NCI-H1092 treated with DMSO at 0.1 percent for 48 hours (cell line): ENCODE measurements around the gene TTC12.

ENCODE experiments used
- DNase-seq: peaks from one replicate; lab custom pipeline; 2025; lab: John Stamatoyannopoulos, UW

The TTC12 gene

DNA sequence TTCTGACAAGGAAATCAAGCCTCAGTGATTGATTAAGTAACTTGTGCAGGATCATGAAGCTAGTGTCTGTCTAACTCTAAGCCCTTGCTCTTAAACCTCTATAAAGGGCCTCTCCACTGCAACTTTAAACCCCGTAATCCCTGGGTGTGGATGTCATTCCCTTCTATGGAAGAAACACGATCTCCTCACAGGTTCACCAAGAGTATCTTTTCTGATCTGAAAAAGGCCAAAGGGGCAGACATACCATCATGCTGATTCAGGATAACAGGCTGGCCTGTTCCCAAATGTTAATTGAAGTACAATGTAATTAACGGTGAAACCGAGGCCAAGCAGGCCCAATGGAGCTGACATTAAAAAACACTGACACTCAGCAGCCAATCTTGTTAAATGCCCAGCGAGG, 17.1 kb downstream of the TTC12 start:
- DNase-seq: peak; percentile 9

- DNase-seq: no peak
Measured at GRCh38 chr11:113332023-113332422, 17.6 kb downstream of the TTC12 start.

GRCh38 chr11:113332638-113333329, 18.4 kb downstream of the TTC12 start:
- no peak for DNase-seq

DNA sequence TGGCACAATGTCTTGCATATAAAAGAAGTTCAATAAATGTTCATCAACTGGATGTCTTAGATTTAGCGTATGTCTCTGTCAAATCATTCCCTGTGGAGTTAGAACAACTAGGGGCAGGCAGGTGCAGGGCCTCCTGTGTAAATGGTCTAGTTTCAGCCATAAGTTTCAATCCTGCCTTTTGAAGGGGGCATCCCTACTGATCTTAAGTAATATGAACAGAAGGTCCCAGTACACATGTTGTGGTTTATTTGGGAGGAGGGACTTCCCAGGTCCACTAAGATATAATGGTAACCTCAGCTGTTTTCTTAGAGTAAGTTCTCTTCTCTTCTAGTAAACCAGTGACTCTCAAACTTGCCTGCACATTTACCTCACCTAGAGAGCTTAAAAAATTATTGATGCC, 19.8 kb downstream of the TTC12 start:
- DNase-seq: no peak

DNA sequence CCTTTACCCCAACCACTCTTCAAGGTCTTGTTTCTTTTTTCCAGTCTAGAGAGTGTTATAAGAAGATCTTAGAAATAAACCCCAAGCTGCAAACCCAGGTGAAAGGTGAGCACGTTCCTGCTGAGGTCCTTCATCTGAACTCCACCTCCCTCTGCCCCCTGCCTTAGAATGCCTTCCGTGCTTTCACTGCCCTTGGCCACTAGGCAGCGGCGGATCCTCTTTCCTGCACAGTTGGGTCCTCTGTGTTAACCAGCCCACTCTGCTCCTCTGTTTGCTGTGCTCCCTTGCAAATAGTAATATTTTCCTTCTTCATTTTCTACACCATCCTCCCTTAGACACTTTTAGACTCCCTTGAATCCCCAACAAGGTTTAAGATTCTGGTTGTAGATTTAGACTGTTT, 24.3 kb downstream of the TTC12 start:
- peak; percentile 31 for DNase-seq

DNA sequence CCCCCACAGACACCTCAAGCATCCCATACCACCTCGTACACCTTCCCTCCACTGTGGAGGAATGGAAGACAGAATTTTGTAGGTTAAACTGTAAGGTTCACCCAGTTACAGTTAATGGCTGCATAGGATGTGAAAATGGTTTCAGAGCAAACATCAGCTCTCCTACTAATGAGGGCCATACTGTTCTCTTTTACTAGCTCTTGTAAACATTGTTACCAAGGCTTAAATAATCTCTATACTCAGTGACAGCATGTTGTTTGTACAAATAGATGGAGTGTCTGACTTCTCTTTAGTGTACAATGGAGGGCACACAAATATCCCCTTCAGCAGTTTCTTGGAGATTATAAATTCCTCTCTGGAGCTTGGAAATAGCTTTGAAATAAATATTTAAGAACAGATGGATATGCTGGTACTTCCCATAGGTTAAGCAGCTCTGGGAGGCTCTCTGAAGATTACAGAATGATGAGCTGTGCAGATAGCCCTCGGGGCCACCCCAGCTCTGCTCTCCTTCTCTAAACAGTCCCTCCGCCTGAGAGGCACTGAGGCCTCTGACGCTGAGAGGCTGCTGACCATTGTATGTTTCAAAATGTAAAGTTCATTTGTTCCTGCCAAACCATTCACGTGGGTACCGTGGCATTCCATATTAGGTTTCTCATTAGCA, 25.7 kb downstream of the TTC12 start:
- DNase-seq: peak; percentile 67

DNA sequence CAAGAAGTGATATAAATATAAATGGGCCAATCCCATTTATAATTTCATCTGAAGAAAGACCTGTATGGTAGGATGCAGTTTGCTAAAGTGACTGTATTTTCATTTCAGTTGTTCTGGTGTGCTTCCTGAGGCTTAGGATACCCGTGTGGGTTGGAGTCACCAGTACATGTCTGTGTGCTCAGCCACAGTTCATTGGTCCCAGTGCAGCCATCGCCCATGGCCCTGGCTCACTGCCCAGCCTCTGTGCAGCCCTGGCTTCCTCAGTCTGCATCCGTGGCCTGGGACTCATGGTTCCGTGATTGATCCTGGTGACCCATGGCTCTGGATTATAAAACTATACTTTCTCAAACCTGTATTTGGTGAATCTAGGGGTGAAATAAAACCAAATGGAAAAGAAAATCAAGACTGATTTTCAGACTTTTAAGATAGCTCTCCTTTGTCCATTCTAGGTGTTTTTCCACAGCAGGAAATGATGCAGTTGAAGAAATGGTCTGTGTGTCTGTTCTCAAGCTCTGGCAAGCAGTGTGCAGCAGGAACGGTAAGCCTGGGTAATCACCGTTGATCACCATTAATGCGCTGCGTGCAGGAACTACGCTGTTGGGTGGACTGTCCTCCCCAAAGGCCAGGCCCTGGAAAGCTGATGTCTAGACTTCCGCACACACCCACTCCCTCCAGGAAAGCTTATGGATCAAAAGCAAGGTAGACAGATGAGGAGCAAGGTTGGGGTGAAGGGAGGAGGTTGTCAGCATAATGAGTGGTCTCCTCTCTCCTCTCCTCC, 27.2 kb downstream of the TTC12 start:
- peak; percentile 66 for DNase-seq

DNA sequence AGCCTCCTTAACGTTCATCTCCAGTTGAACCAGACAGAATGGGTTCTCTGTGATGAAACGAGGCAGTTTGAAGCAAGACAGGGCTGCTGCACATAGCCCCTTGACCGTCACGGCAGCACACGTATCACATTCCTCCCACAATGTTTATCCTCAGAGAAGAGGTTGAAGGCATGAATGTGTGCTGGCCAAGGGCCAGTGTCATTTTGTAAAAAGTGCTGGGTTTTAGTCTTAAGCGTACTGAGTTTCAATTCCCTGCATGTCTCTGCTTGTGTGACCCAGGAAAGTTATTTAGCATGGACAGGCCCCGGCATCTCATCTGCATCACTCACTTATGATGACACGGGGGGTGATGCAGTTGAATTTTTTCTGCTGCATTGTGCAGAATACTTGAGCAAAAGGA, 31.6 kb downstream of the TTC12 start:
- peak; percentile 39 for DNase-seq

DNA sequence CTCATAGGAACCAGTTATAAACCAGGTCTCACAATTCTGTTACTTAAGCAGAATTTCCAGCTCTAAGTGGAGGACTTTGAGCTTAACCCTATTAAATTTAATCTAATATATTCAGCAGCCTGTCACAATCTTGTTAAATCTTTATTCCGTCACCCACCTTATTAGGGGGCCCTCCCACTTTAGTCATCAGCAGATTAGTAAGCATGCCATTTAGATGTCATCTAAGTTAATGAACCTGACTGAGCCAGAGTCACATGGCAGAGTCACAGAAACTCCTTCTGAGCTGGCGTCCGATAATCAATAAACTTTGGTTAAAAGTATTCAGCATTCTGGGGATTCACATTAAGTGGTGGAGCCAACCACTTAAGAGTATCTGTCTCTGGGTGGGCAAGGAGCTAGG, 35.1 kb downstream of the TTC12 start:
- no peak for DNase-seq

DNA sequence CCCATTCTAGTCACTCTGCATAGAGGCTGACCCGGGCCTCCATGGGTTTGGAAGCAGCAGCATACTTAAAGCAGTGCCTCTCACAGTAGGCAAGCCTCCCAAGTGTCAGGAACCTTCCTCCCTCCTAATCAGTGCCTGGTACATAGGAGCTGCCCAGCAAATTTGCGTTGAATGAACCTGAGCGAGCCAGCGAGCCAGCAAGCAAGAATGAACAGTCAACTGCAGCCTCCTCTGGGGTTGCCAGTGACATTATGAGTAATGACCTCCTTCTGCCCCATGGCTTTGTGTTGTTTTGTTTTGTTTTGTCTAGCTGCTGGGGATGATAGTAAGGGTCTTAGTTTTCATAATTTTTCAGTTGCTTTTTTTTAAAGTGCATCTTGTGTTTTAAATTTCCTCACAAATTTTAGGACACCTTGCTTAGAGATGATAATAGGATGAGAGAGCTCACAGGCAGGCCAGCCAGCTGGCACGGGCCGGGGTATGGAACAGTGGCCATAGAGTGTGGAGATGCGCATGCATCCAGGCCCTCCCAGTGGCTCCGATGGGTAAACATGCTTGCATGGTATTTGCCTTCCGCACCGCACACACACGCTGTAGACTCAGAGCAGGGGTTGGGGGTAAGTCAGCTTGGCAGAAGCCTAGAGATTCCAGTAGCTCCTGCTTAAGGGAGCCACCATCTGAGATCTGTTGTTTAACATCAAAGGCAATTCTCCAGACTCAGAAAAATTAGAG, 36.1 kb downstream of the TTC12 start:
- DNase-seq: peak; percentile 85

- DNase-seq: peak; percentile 92
Measured at GRCh38 chr11:113351068-113351450, 36.7 kb downstream of the TTC12 start.

GRCh38 chr11:113351480-113351879, 37.1 kb downstream of the TTC12 start:
- no peak for DNase-seq

GRCh38 chr11:113356203-113356602, 41.8 kb downstream of the TTC12 start:
- DNase-seq: no peak

- no peak for DNase-seq
Measured at GRCh38 chr11:113363406-113363805, 49.0 kb downstream of the TTC12 start.

- DNase-seq: no peak
Measured at GRCh38 chr11:113363996-113364641, 49.7 kb downstream of the TTC12 start.

GRCh38 chr11:113365895-113366294, 51.5 kb downstream of the TTC12 start:
- no peak for DNase-seq

- no peak for DNase-seq
Measured at GRCh38 chr11:113369411-113369810, 55.0 kb downstream of the TTC12 start.

- DNase-seq: no peak
Measured at GRCh38 chr11:113370634-113371033, 56.3 kb downstream of the TTC12 start.

DNA sequence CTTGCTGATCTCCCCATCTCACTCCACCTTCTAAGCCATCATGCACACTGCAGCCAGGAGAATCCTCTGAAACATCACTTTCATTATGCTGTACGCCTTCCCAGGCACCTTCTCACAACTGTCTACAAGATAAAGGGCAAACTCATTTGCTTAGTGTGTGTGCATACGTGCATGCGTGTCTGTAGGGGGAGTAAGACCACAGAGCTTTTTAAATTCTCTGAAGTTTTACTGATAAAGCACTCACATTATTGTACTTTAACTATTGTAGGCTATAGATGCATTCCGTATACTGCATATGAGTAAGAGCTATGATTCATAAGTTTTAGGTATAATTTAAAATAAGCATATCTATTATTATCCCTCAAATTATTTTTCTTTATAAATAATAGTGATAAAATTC, 57.9 kb downstream of the TTC12 start:
- DNase-seq: no peak

- no peak for DNase-seq
Measured at GRCh38 chr11:113373306-113373705, 58.9 kb downstream of the TTC12 start.

- no peak for DNase-seq
Measured at GRCh38 chr11:113373981-113374560, 59.7 kb downstream of the TTC12 start.

DNA sequence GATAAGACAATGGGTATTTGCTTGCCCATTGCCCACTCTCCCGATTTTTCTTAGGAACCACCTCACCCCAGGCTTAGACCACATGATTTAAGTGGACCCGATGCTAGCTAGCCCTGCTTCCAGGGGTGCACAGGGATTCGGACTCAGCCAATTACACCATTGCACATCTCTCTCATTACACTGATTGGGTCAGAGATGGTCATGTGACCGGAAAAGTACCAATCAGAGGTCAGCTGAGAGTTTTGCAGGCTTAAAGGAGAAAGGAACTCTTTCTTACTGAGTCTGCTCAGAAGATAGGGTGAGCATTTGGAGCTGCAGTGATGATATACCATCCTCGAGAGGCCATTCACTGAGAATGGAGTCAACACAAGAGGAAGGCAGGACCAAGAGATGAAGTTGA, 61.0 kb downstream of the TTC12 start:
- DNase-seq: no peak
